GM21367 (cell line): ENCODE measurements around the gene FRMPD4.
A peak's percentile ranks its signal among the peaks of the same experiment; 100 is the strongest.

Experiments used
- ATAC-seq: cut with Tn5 transposase; IDR thresholded peaks from one replicate; pipeline ENCODE4 v1.9.1; 2021; ENCODE audit not compliant: unreplicated experiment

FRMPD4 gene

GRCh38 chrX:12423346-12423745 is 285.1 kb downstream of the FRMPD4 start:
- no peak for ATAC-seq

- ATAC-seq = no peak
Measured at GRCh38 chrX:12425496-12425895, 287.2 kb downstream of the FRMPD4 start.

- ATAC-seq = no peak
Measured at GRCh38 chrX:12426420-12426819, 288.1 kb downstream of the FRMPD4 start.

GRCh38 chrX:12434493-12434892 is 296.2 kb downstream of the FRMPD4 start:
- ATAC-seq = no peak

DNA sequence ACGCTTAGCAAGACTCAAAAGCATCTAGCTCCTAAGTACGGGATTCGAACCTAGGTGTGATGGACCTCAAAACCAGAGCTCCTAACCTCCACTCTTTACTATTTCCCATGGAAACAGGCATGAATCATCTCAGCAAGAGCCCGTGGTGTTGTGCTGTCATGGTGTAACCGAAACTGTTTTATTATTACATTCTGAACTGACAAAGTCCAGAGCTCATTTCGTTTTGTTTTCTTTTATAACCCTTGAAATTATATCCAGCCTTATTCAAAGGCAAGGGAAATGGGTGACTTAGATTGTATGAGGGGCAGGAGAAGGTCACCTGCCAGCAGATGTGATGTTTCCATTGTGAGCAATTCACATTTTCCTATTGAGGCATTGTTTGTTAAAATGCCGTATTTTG is 301.1 kb downstream of the FRMPD4 start:
- no peak for ATAC-seq

- no peak for ATAC-seq
Measured at GRCh38 chrX:12440246-12440645, 302.0 kb downstream of the FRMPD4 start.

DNA sequence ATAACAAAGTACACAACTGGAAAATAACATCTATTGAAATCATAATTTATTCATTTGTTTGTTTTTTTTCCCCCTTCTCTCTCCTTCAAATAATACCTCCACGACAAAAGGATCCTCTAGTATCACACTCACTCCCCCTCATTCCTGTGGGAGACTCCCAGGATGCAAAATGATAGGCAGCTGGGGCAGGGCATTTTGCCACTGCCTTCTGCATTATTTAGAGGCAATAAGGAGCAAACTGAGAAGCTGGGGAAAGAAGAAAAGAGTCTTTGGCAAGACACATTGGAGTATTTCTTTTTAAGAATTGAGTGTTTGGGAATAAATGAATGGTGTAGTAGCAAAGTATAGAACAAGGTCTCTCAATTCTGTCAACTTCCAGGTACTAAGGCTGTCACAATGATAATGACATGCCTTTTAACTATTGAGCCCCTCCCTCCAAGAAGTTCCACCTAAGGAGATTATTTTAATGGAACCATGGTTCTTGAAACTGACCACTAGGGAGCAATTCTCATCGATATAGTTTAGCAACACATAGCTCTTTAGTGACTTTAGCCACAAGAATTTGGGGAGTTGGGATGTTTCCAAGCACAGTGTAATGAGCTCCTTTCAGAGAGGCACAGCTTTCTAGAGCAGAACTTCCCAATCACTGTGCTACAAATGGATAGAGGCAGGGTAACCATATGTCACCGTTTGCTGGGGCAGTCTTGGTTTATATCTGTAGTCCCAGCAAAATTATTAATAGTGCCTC is 303.3 kb downstream of the FRMPD4 start:
- ATAC-seq = no peak

- peak; percentile 94 for ATAC-seq
Measured at GRCh38 chrX:12443534-12444098, 305.3 kb downstream of the FRMPD4 start.

DNA sequence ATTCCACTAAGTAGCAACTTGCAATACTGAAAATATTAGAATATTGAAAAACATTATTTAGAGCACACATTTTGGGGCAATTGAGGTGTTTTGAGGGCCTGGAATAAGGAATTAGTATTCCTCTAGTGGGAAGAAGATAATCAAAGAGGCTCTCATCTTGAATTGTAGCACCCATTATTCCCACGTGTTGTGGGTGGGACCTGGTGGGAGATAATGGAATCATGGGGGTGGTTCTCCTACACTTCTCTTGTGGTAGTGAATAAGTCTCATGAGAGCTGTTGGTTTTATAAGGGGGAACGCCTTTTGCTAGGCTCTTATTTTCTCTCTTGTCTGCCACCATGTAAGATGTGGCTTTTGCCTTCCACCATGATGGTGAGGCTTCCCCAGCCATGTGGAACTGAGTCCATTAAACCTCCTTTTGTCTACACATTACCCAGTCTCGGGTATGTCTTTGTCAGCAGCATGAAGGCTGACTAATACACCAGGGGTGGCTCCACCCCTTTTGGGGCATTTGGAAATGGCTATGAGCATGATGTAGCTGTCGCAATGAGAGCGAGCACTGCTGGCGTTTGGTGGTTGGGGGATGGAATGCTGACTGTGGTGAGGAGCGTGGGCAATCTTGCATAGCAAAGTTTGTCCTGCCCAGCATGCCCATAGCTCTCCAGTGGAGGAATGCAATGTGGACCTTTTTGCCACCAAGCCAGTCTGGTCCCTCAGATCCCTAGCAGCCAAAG is 308.2 kb downstream of the FRMPD4 start:
- ATAC-seq = no peak

DNA sequence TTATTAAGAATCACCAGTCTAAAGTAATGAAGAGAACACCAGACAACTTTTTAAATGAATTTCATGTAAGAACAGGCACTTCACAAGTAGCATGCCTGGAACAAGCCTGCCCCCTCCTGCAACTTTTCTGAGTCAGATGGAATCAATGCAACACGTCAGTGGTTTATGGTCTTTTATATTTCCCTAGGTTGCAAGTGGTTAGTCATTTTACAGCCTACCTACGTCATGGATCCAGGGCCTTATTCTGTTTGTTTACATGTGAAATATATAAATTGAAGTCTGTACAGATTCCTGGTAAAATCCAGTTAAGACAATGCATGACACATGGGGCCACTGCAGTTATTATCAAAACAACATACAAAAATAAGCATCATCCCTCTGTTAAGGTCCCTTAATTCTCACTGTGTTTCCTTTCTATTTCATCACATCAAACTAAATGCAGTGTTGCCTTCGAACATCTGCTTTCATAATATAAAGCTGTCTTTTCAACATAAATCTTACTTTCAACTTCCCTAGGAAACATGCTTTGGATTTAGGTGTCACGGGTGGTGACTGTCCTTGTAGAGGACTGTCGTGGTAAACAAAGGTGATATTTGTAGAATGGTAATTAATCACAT is 309.3 kb downstream of the FRMPD4 start:
- no peak for ATAC-seq

DNA sequence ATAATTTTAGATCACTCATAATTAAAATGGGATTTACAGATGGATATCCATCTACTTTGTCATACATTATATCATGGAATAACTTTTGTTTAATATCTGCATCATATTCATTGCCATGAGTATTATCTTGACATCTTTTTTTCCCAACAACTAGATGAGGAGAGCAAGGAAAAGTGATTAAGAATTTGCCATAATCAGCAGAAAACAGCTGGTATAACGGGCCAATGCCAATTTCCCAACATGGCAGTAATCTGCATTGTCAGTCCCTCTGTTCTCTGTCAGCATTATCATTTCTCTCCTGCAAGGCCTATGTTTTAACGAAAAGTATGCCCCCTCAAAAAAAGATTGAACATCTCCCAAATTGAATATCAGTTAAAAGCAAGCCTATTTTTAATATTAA is 314.0 kb downstream of the FRMPD4 start:
- ATAC-seq = no peak

GRCh38 chrX:12460929-12461328 is 322.7 kb downstream of the FRMPD4 start:
- no peak for ATAC-seq

- no peak for ATAC-seq
Measured at GRCh38 chrX:12463052-12463451, 324.8 kb downstream of the FRMPD4 start.

GRCh38 chrX:12463873-12464272 is 325.6 kb downstream of the FRMPD4 start:
- ATAC-seq = no peak

DNA sequence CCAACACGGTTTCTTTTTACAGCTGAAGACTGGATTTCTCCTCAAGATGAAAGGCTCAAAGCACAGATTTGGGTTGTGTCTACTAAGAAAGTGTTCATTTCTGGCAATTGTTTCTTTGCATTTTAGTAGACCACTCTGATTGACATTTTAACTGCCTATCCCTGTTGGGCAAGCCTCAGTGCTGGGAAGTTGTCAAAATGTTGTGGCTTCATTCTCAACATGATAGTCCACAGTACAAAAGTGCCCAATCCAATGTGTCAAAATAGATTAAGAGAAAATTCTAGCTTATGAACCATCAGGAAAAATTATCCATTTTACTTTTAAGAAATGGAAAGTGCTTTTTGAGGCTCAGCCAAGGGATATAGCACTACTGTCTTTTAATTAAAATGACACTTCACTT is 329.0 kb downstream of the FRMPD4 start:
- ATAC-seq = no peak

DNA sequence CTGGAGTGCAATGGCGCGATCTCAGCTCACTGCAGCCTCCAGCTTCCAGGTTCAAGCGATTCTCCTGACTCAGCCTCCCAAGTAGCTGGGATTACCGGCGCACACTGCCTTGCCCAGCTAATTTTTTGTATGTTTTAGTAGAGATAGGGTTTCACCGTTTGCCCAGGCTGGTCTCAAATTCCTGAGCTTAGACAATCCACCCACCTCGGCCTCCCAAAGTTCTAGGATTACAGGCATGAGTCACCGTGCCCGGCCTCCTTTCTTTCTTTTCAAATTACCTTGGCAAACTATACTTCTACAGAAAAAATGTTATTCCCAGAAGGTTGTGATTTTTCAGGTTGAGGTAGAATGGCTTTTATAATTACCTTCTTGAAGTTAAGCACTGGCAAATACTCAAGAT is 331.0 kb downstream of the FRMPD4 start:
- ATAC-seq = no peak

DNA sequence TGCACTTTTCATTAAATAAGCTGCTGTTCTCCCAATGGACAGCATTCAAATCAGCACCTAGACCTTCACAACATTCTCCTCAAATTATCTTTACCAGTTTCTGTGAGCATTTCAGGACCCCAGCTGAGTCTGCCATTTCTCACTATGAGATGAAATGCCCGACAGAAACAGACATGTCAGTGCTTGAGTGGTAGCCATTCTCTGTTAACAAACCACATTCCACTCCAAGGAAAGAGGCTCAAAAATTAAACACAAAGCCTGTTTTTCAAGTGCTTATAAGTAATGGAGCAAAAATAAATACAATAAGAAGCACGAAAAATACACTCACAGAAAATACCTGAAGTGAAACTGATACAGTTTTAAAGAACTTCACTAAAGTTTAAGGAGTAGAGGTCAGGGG is 332.8 kb downstream of the FRMPD4 start:
- no peak for ATAC-seq

DNA sequence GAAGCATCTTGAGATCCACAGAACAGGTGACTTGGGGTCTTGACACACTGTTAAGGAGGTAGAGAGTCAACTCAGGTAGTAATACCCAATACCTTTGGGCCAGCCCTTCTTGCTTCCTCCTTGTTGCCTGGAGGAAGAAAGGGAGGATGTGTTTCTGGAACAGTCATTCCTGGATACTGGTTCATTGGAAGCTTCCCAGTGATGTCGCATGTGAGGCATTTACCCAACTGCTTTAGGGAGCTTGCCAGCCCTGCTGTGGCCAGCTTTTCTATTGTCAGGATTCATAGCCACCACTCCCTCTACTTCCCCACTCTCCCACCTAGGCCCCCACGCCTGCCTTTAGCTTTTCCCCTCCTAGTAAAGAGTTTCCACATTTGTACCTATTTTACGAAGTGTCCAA is 342.7 kb downstream of the FRMPD4 start:
- ATAC-seq = no peak

DNA sequence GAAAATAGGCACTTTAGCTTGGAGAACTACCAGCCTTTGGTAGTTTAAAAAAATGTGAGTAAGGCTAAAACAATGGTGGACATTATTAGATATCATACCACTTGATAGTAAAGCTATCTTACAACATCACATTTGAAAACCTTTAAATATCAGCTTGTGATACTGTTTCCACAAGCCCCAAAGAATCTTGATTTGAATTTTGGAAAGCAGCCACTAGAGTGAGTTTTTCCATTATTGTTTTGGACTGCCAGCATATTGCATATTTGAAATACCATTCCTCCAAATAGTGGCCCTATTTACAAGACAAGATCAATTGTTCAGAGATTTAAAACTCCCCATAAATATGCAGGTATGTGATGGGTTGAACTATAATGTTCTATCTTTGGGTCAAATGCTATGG is 349.9 kb downstream of the FRMPD4 start:
- ATAC-seq = no peak

GRCh38 chrX:12488771-12489170 is 350.5 kb downstream of the FRMPD4 start:
- no peak for ATAC-seq

GRCh38 chrX:12489341-12489740 is 351.1 kb downstream of the FRMPD4 start:
- ATAC-seq = no peak
